PC-3 (cell line): ENCODE results near the gene PTDSS2. TPM values are rescaled to one million over a fixed set of nuclear protein-coding genes. Genes with fewer than 3 reads are reported as not detected.

ENCODE experiments used
- ATAC-seq: fragments of 200-7000 bp; cut with Tn5 transposase; 2 replicates; pipeline ENCODE4 v1.9.1; 2020; ENCODE audit warnings: mild to moderate bottlenecking, moderate library complexity
- BruUV-seq: library from RNA; stranded (reverse); fragments of 400-500 nt; replicated peaks from 2 replicates; lab custom pipeline; 2021; lab: Mats Ljungman, UMichigan
- CTCF ChIA-PET: fragments of 300-600 bp; sonication (Branson Sonifier 250); formaldehyde crosslinking; loops from one replicate; lab custom pipeline; 2022; ENCODE audit warnings: antibody characterized with exemption; lab: Charles Lee
- POLR2A ChIA-PET: fragments of 300-600 bp; sonication (Branson Sonifier 250); formaldehyde crosslinking; loops from one replicate; lab custom pipeline; 2022; ENCODE audit warnings: antibody characterized with exemption; ENCODE audit not compliant: unreplicated experiment; lab: Charles Lee
- DNase-seq: peaks from one replicate; pipeline ENCODE4 v3.0.0-alpha.2; 2015
- H2AFZ ChIP-seq: fragments of 300-600 bp; sonication (generic); 2 replicates; pipeline ENCODE4 v1.6.0; 2016; ENCODE audit warnings: antibody characterized with exemption, low read length
- H3F3A ChIP-seq: fragments of 300-600 bp; sonication (generic); one replicate; pipeline ENCODE4 v1.6.0; 2017; ENCODE audit warnings: antibody characterized with exemption, low read length, control low read depth, mild to moderate bottlenecking; ENCODE audit not compliant: unreplicated experiment
- H3K27ac ChIP-seq: fragments of 300-600 bp; sonication (generic); 2 replicates; pipeline ENCODE4 v1.5.1; 2016; ENCODE audit warnings: mild to moderate bottlenecking, low read length
- H3K27me3 ChIP-seq: fragments of 300-600 bp; sonication (generic); 2 replicates; pipeline ENCODE4 v1.6.1; 2016; ENCODE audit warnings: low read length, mixed read lengths
- H3K36me3 ChIP-seq: fragments of 300-600 bp; sonication (generic); 2 replicates; pipeline ENCODE4 v1.6.1; 2016; ENCODE audit warnings: low read depth, mixed run types, low read length, mixed read lengths
- H3K4me1 ChIP-seq: fragments of 300-600 bp; sonication (generic); 2 replicates; pipeline ENCODE4 v1.5.1; 2016; ENCODE audit warnings: low read length; ENCODE audit not compliant: insufficient read depth
- H3K4me2 ChIP-seq: fragments of 300-600 bp; sonication (generic); 2 replicates; pipeline ENCODE4 v1.6.0; 2016; ENCODE audit warnings: low read length
- H3K4me3 ChIP-seq: fragments of 300-600 bp; sonication (generic); 2 replicates; pipeline ENCODE4 v1.5.1; 2016; ENCODE audit warnings: mild to moderate bottlenecking, low read length, mixed read lengths
- H3K79me2 ChIP-seq: fragments of 300-600 bp; sonication (generic); 2 replicates; pipeline ENCODE4 v1.6.1; 2017; ENCODE audit warnings: low read length, mixed read lengths
- H3K9ac ChIP-seq: fragments of 300-600 bp; sonication (generic); 2 replicates; pipeline ENCODE4 v1.6.0; 2016; ENCODE audit warnings: mild to moderate bottlenecking, low read length
- H3K9me2 ChIP-seq: fragments of 300-600 bp; sonication (generic); replicated peaks from 2 replicates; pipeline ENCODE4 v1.6.1; 2016; ENCODE audit warnings: mixed run types, low read length, mixed read lengths
- H3K9me3 ChIP-seq: fragments of 300-600 bp; sonication (generic); 2 replicates; pipeline ENCODE4 v1.6.1; 2016; ENCODE audit warnings: low read length, mixed read lengths
- H4K20me1 ChIP-seq: fragments of 300-600 bp; sonication (generic); 2 replicates; pipeline ENCODE4 v1.6.1; 2016; ENCODE audit warnings: low read length, mixed read lengths
- EZH2 ChIP-seq: fragments of 300-600 bp; sonication (generic); IDR thresholded peaks from one replicate; pipeline ENCODE4 v1.6.1; 2017; ENCODE audit warnings: antibody characterized with exemption, mild to moderate bottlenecking, low read length; ENCODE audit not compliant: unreplicated experiment
- EZH2phosphoT487 ChIP-seq: fragments of 300-600 bp; sonication (generic); IDR thresholded peaks from 2 replicates; pipeline ENCODE4 v1.6.1; 2018; ENCODE audit warnings: mild to moderate bottlenecking, antibody characterized with exemption, low read length, borderline replicate concordance
- intact Hi-C: fragments of 100-400 bp; cut with micrococcal nuclease; formaldehyde crosslinking; loops from 2 replicates; pipeline ENCODE4 v1.9.0; 2023
- total RNA-seq: library from RNA; depleted of rRNA; stranded (reverse); fragments of >200 nt; gene quantifications from 2 replicates; pipeline ENCODE4 v1.2.3, GENCODE V29; 2014
- TF ChIP-seq, protein P1 (sequence below): fragments of 300-600 bp; sonication (generic); conservative IDR thresholded peaks from 2 replicates; pipeline ENCODE4 v1.5.1; 2017; ENCODE audit warnings: antibody characterized with exemption, low read depth, mild to moderate bottlenecking, low read length

The PTDSS2 gene
- total RNA-seq, 1 experiment from 2014 or later = 53.0 TPM

DNA sequence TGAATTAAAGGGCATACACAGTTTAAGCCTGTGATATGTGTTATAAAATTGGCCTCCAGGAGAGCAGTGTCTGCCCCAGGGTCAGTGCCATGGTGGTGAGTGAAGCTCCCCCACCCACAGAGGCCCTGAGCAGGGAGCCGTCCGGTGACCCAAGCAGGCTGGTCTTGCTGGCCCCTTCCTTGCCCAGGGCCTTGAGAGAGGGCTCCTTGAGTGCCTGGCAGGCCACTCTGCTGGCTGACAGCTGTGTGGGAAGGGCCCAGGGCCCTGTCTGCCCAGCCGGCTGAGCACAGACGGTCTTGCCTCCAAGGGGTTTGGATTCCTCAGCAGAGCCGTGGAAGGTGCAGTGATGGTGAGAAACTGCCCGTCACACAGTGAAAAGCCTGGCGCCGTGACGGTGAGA, 25.9 kb downstream of the PTDSS2 start:
- no peak for TF ChIP-seq EZH2phosphoT487
- no peak for TF ChIP-seq EZH2
- no peak for ATAC-seq

DNA sequence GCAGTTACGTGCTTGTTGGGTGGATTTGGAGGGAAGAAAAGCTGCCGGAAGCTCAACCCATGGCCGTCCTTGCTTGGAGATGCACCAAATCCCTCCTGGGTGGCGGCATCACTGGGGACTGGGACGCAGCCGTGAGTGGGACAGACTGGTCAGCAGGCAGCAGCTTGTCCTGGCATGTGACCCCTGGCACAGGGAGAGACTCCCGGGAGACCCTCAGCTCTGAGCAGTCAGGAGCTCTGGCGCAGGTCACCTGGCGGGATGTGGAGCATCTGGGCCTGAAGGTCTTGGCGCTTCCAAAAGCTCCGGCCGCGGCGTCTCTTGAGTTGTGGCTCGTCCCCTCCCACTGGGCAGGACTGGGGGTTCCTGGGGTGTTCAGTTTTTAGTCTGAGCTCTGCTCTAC, 26.3 kb downstream of the PTDSS2 start:
- H3K9me3 ChIP-seq = no peaks in the 10 kb centered on the region
- H3K27me3 ChIP-seq = no peaks in the 10 kb centered on the region
- H3F3A ChIP-seq = no peaks in the 10 kb centered on the region
- no peaks in the 10 kb centered on the region for H4K20me1 ChIP-seq
- no peak overlapping the region for H3K4me3 ChIP-seq
- no peaks in the 10 kb centered on the region for H3K9me2 ChIP-seq
- ATAC-seq (no peak), DNase-seq (no peak)
- no TSS peak for BruUV-seq
- H3K4me1 ChIP-seq = no peaks in the 10 kb centered on the region
- TF ChIP-seq, protein P1, sequence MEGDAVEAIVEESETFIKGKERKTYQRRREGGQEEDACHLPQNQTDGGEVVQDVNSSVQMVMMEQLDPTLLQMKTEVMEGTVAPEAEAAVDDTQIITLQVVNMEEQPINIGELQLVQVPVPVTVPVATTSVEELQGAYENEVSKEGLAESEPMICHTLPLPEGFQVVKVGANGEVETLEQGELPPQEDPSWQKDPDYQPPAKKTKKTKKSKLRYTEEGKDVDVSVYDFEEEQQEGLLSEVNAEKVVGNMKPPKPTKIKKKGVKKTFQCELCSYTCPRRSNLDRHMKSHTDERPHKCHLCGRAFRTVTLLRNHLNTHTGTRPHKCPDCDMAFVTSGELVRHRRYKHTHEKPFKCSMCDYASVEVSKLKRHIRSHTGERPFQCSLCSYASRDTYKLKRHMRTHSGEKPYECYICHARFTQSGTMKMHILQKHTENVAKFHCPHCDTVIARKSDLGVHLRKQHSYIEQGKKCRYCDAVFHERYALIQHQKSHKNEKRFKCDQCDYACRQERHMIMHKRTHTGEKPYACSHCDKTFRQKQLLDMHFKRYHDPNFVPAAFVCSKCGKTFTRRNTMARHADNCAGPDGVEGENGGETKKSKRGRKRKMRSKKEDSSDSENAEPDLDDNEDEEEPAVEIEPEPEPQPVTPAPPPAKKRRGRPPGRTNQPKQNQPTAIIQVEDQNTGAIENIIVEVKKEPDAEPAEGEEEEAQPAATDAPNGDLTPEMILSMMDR = no peak
- no peak for TF ChIP-seq EZH2phosphoT487
- TF ChIP-seq EZH2 = no peak
- no peak overlapping the region for H3K9ac ChIP-seq
- intact Hi-C loops = no loop called here
- H3K79me2 ChIP-seq = no peaks in the 10 kb centered on the region
- no peak overlapping the region for H2AFZ ChIP-seq
- H3K36me3 ChIP-seq = no peaks in the 10 kb centered on the region
- ChIA-PET POLR2A (no interaction called here), CTCF (no interaction called here)
- H3K4me2 ChIP-seq = no peak overlapping the region
- H3K27ac ChIP-seq = no peak overlapping the region

More for the DNA sequence above, 25.9 kb downstream of the PTDSS2 start:
- no peaks in the 10 kb centered on the region for H3K9me3 ChIP-seq
- no peaks in the 10 kb centered on the region for H3K27me3 ChIP-seq
- H3K79me2 ChIP-seq = no peaks in the 10 kb centered on the region
- H3K4me3 ChIP-seq = no peak overlapping the region
- H2AFZ ChIP-seq = no peak overlapping the region
- BruUV-seq = no TSS peak
- intact Hi-C loops = no loop called here
- ChIA-PET POLR2A (no interaction called here), CTCF (no interaction called here)
- no peaks in the 10 kb centered on the region for H3K36me3 ChIP-seq
- H4K20me1 ChIP-seq = no peaks in the 10 kb centered on the region
- H3K9ac ChIP-seq = no peak overlapping the region
- H3K27ac ChIP-seq = no peak overlapping the region
- H3F3A ChIP-seq = no peaks in the 10 kb centered on the region
- no peaks in the 10 kb centered on the region for H3K4me1 ChIP-seq
- DNase-seq = no peak
- H3K9me2 ChIP-seq = no peaks in the 10 kb centered on the region
- no peak overlapping the region for H3K4me2 ChIP-seq

DNA sequence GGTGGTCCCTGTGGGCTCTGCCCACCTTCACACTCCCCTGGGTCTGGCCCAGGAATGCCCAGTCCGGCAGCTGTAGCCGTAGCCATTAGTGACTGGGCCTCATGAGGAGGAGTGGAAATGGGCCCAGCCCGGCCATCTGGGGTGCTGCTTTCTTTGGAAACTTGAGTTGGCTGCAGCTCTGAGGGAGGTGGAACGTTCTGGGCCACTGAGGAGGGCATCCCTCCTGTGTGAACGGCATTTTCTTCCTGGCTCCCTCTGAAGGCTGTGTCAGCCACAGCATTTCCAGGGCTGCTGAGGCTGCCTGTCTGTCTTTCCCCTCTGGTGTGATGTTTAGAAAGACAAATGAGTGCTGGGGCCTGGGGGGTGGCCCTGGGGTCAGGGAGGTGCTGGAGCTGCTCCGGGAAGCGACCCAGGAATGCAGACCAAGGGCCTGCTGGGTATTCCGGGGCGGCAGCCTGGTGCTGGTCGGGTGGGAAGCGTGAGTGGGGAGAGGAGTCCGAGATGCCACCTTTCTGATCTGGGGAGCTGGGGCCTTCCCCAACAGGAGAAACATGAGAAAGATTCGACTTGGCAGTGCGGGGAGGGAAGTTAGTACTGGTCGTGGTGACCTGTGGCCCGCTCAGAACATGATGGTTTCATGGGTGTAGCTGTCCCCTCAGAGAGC, 27.1 kb downstream of the PTDSS2 start:
- no peak overlapping the region for H3K27ac ChIP-seq
- no peaks in the 10 kb centered on the region for H3K9me2 ChIP-seq
- H4K20me1 ChIP-seq = no peaks in the 10 kb centered on the region
- ChIA-PET POLR2A (no interaction called here), CTCF (no interaction called here)
- no peaks in the 10 kb centered on the region for H3K27me3 ChIP-seq
- no peaks in the 10 kb centered on the region for H3K4me1 ChIP-seq
- H3K9ac ChIP-seq = no peak overlapping the region
- H3K4me3 ChIP-seq = no peak overlapping the region
- no peaks in the 10 kb centered on the region for H3K79me2 ChIP-seq
- H3K36me3 ChIP-seq = no peaks in the 10 kb centered on the region
- no peak for ATAC-seq
- intact Hi-C loops = no loop called here
- no peak for DNase-seq
- H3K9me3 ChIP-seq = no peaks in the 10 kb centered on the region
- H2AFZ ChIP-seq = no peak overlapping the region
- TF ChIP-seq EZH2 (no peak), EZH2phosphoT487 (no peak)
- TF ChIP-seq, protein P1 = no peak
- H3K4me2 ChIP-seq = no peak overlapping the region
- no TSS peak for BruUV-seq
- H3F3A ChIP-seq = no peaks in the 10 kb centered on the region
